GM18499 (cell line): ENCODE data around the gene MINDY4.

Experiments
- ATAC-seq: cut with Tn5 transposase; IDR thresholded peaks from one replicate; pipeline ENCODE4 v1.9.1; 2021; ENCODE audit warnings: moderate number of reproducible peaks; ENCODE audit not compliant: insufficient read depth, unreplicated experiment

Gene MINDY4

DNA sequence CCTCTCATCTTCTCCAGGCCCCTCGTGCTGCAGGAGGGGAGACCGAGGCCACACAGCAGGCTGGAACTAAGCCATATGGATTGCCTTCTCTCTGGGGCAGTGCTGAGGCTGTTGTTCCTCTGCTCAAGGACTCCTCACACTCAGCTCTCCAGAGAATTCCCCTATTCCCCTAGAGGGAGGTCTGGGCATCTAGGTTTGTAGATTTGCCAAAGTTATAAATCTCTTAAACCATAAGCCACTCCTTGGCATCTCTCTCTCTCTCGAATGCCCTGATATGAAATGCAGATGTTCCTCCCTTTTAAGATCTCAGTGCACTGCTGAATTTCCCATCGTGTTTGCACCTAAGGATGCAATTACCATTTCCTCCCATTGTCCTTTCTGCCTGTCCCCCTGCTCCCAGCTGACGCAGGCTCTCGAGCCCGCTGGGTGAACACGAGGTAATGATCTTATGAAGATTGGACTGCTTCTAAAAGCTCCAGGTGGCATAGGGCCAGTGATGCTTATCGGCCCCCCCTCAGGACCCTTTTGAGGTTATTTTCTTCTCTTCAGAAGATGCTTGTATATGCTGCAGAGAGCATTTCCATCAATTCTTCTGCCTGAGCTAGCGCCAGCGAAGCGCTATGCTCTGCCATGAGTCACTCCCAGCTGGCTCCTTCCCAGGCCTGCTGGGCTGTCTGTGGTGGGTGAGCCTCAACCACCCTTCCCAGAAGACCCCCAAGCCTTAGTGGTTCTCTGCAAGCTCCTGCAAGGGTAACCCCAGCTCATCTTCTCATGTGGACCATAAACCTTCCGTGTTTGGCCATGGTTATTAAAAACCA lies 98.8 kb downstream of the MINDY4 start:
- no peak for ATAC-seq

GRCh38 chr7:30870821-30871518 lies 99.8 kb downstream of the MINDY4 start:
- ATAC-seq = no peak

GRCh38 chr7:30871655-30872054 lies 100.4 kb downstream of the MINDY4 start:
- no peak for ATAC-seq

- ATAC-seq = no peak
These were observed 102.0 kb downstream of the MINDY4 start for GRCh38 chr7:30873207-30873606.

DNA sequence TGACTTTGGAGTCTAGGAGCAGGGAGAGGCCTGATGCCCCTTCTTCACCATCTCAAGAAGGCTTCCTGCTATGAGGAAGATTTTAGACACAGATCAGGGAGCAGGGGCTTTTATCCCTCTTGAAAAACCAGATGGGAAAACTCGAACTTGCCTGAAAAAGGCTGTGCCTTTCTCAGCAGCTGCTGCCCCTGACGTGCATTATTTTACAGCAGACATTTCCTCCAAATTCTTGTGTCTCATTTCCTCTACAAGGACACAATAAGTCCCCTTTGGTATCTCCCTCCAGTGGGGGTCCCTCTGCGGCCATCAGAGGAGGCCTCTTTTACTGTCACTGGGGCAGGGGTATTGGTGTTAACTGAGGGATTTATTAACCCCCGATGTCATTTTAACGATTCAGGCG lies 102.4 kb downstream of the MINDY4 start:
- ATAC-seq = no peak

GRCh38 chr7:30874656-30875302 lies 103.6 kb downstream of the MINDY4 start:
- ATAC-seq = no peak

DNA sequence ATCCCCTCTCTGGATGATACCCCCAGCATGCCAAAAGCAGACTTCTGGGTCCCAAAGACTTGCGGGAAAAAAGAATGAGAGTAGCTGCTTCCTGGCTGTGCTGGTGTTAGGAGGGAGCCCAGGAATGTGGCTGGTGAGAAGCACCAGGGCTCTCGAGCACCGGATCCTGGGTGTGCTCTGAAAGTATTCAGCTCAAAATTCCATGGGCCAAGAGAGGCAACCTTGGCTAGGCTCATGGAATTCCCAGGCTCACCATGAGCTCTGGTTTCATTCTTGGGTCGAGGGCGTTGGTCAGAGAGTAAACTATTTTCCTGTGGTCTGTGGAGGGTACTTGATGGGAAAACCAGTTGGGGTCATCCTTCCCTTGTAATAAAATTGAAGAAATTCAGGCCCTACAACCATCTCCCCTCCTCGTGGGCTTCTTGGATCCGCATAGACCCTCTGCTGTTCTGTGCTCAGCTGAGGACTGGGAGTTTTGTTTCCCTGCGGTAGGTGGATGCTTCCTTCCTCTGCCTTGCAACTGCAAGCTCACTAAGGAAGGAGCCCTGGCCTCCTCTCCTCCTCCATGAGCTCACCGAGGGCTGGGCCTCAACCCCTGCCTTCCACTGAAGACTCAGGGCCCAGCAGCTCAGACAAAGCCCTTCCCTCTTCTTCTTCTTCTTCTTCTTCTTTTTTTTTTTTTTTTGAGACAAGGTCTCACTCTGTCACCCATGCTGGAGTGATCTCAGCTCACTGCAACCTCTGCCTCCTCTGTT lies 106.0 kb downstream of the MINDY4 start:
- no peak for ATAC-seq

GRCh38 chr7:30877993-30878392 lies 106.8 kb downstream of the MINDY4 start:
- no peak for ATAC-seq

DNA sequence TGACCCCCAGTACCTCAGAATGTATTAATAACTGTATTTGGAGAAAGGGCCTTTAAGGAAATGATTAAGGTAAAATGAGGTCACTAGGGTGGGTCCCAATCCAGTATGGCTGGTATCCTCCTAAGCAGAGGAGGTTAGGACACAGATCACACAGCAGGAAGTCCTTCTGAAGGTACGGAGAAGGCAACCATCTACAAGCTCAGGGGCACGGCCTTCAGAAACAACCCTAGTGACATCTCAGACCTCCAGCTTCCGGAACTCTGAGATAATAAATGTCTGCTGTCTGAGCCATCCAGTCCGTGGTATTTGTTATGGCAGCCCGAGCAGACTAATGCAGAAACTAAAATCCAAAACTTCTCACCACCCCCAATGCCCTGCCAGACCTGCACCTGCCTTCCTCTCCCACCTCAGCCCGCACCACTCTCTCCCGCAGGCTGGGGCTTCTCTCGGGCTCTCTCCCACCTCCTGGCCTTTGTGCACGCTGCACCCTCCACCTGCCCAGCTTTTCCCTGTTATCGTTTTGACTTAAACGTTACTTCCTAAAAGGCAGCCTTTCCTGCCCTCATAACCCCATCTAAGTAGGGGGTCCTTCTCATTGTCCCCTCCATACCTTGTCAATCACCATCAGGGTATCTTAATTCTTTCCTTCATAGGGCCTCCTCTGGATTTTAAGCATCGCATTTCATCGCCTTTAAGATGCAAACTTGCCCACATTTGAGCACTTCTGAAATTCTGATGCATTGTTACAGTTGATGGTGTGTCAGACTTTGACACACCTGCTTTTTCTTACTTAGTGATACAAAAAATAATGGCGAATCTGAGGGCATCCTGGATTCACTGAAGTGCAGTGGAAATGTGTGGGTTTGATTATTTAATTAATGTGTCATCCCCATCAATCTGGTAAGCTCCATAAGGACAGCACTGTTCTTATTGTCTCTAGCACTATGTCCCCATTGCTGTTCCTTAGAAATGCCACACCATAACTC lies 108.2 kb downstream of the MINDY4 start:
- no peak for ATAC-seq

- no peak for ATAC-seq
These were observed 109.0 kb downstream of the MINDY4 start for GRCh38 chr7:30880125-30880720.

DNA sequence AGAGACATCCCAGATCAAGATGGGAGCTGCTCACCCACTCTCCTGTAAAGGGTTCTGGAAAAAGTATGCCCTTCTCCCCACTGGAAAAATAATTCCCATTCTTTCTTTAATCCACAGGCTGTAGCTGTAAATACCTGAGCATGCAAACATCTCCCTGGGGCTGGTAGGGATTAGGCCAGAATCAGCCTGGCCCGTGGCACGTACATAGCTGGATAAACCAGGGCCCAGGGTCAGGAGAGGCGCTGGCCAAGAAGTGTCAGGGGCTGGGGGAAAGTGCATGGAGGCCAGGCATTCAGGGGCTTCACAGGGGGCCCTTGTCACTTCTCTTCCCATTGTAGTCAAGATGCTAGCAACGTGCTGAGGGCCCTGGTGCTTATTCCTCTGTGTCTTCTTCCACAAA lies 109.7 kb downstream of the MINDY4 start:
- no peak for ATAC-seq

DNA sequence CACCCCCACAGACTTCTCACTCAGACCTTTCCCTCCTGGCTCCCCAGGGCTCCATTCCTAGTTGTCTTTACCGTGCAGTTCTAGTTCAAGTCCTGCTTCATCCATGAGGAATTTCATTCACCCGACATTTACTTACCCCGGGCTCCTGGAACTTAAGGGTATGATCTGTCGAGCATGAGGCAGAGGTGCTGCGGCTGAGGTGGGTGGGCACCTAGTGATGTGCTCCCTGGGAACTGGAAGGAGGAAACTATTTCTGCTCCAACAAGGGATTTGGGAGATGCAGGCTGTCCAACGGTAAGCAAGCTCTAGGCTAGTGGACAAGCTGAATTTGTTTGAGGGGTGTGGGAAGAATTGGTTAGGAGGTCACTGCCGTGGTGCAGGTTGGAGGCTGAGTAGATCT lies 110.2 kb downstream of the MINDY4 start:
- no peak for ATAC-seq

DNA sequence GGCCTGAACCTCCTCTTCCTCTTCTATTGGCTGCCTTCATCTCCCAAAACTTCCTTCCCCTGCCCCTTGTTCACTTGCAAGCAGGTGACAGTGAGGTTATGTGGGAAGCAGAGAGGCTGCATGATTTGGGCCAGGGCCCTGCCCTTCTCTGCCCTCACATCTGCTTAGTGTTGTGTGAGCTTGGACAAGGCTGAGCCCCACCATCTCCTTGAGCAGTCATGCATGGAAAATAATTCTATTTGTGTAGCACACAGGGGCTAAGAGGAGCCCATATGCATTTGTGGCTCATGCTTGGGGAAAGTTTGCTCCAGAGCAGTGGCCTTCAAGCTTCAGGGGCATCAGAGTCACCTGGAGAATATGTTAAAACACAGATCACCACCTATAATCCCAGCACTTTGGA lies 113.7 kb downstream of the MINDY4 start:
- no peak for ATAC-seq

DNA sequence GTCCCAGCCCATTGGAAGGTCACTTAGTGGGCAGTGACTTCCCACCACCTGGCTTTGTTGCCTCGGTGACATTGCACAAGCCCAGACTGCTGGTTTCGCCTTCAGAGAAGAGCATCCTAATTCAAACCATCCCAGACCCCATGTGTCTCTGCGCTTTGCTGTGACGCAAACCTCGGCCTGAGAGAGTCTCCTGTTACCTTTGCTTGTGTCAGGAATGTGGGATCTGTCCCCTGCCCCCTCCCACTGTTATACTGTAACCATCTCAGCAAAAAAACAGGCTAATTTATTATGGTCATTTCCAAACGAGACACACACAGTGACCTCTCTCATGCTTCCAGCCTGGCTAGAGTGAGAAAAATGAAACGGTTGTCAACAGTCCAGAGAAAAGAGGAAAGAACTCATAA lies 115.4 kb downstream of the MINDY4 start:
- ATAC-seq = no peak

DNA sequence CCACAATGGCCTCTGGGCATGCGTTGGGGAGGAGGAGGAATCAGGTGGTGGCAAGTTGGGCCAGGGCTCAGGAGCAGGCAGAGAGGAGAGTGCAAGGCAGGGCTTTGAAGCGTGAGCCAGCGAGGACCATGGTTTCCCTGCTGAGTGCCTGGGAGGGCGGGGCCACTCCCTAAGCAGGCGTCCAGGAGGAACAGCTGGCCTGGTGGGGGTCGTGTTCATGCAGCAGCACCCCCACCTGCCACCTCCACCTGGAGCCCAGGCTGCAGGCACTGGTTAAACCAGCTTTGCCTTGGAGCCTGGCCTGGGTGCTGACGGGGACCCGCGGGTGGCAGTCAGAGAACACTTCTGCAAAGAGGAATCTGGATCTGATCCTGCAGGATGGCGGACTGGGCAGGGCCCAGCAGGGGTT lies 116.3 kb downstream of the MINDY4 start:
- ATAC-seq = no peak

GRCh38 chr7:30888747-30889146 lies 117.5 kb downstream of the MINDY4 start:
- no peak for ATAC-seq

DNA sequence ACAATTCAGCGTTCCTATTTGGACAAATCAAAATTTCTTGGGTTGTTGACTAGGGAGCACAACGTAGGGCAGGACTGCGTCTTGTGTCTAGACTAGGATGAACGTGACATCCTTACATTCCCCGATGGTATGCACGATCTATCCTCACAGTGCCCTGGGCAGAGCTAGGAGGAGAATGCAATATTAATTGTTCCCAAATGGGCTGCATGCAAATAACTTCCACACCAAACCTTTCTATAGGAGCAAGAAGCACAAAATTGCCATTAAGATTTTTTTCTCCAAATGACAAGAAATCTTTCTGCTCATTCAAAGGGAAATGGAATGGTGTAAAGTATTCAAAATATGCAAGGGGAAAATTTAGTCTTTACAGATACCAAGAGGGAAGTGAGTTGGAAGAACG lies 119.0 kb downstream of the MINDY4 start:
- no peak for ATAC-seq

GRCh38 chr7:30893357-30893756 lies 122.1 kb downstream of the MINDY4 start:
- ATAC-seq = no peak

GRCh38 chr7:30894009-30894408 lies 122.8 kb downstream of the MINDY4 start:
- ATAC-seq = no peak
